HepG2 (cell line): ENCODE data around the gene GNG3. TPM values are rescaled to one million over a fixed set of nuclear protein-coding genes. Genes with fewer than 3 reads are reported as not detected.

Source experiments
- CAMTA2 ChIP-seq: sonication (generic); formaldehyde crosslinking; IDR thresholded peaks from 2 replicates; pipeline ENCODE4 v1.4.0; 2020; ENCODE audit warnings: mild to moderate bottlenecking, missing genetic modification reagents, borderline replicate concordance
- CEBPB ChIP-seq: IDR thresholded peaks from 2 replicates; pipeline ENCODE4 v1.6.1; 2011; ENCODE audit warnings: low read depth, low read length, improper control_type of control experiment, borderline replicate concordance
- CSRNP1 ChIP-seq: sonication (generic); formaldehyde crosslinking; IDR thresholded peaks from 2 replicates; pipeline ENCODE4 v1.8.1; 2023; ENCODE audit warnings: mild to moderate bottlenecking, missing genetic modification reagents
- DNMT3B ChIP-seq: conservative IDR thresholded peaks from 2 replicates; pipeline ENCODE4 v1.6.1; 2016; ENCODE audit warnings: missing biosample characterization, control low read depth
- E2F1 ChIP-seq: sonication (generic); formaldehyde crosslinking; IDR thresholded peaks from 2 replicates; pipeline ENCODE4 v1.5.0; 2020; ENCODE audit warnings: missing genetic modification reagents
- HNRNPLL ChIP-seq: fragments of 200-400 bp; formaldehyde crosslinking; IDR thresholded peaks from 2 replicates; pipeline ENCODE4 v1.6.1; 2017; ENCODE audit warnings: mild to moderate bottlenecking, low read depth, low read length; ENCODE audit not compliant: poor library complexity, severe bottlenecking
- IKZF1 ChIP-seq: fragments of 450-650 bp; IDR thresholded peaks from 2 replicates; pipeline ENCODE4 v1.7.1; 2016
- MAF1 ChIP-seq: sonication (generic); formaldehyde crosslinking; IDR thresholded peaks from 2 replicates; pipeline ENCODE4 v1.5.0; 2020; ENCODE audit warnings: missing genetic modification reagents, borderline replicate concordance
- NBN ChIP-seq: fragments of 450-650 bp; conservative IDR thresholded peaks from 2 replicates; pipeline ENCODE4 v1.6.1; 2017
- NFE2 ChIP-seq: sonication (generic); formaldehyde crosslinking; IDR thresholded peaks from 2 replicates; pipeline ENCODE4 v1.4.0; 2020; ENCODE audit warnings: missing genetic modification reagents
- NR2F1 ChIP-seq, 2 experiments: fragments of 450-650 bp in 1 of 2; formaldehyde crosslinking in 1 of 2; IDR thresholded peaks; 2 replicates each; pipeline versions ENCODE4 v1.5.0 to v1.6.1; 2016 to 2020; ENCODE audit warnings: mild to moderate bottlenecking in 1 of 2, missing compliant biosample characterization in 1 of 2, missing genetic modification reagents in 1 of 2, moderate library complexity in 1 of 2
- REXO4 ChIP-seq: sonication (generic); formaldehyde crosslinking; IDR thresholded peaks from 2 replicates; pipeline ENCODE4 v1.8.0; 2022; ENCODE audit warnings: missing genetic modification reagents, mild to moderate bottlenecking, borderline replicate concordance
- TCF7L2 ChIP-seq: IDR thresholded peaks from 2 replicates; pipeline ENCODE4 v1.6.1; 2011; ENCODE audit warnings: mild to moderate bottlenecking, low read depth, low read length, moderate library complexity
- TIGD3 ChIP-seq: sonication (generic); formaldehyde crosslinking; IDR thresholded peaks from 2 replicates; pipeline ENCODE4 v1.5.1; 2020; ENCODE audit warnings: mild to moderate bottlenecking, missing genetic modification reagents, borderline replicate concordance
- ZBTB21 ChIP-seq: sonication (generic); formaldehyde crosslinking; IDR thresholded peaks from 2 replicates; pipeline ENCODE4 v1.4.0; 2020; ENCODE audit warnings: missing genetic modification reagents
- ZFP36 ChIP-seq: fragments of 150-350 bp; IDR thresholded peaks from 2 replicates; pipeline ENCODE4 v1.6.1; 2018; ENCODE audit warnings: borderline replicate concordance, low read length, low read depth; ENCODE audit not compliant: partially characterized antibody
- ZMYM4 ChIP-seq: sonication (generic); formaldehyde crosslinking; IDR thresholded peaks from 2 replicates; pipeline ENCODE4 v1.8.1; 2023; ENCODE audit warnings: mild to moderate bottlenecking, missing genetic modification reagents
- ZNF383 ChIP-seq: sonication (generic); formaldehyde crosslinking; IDR thresholded peaks from 2 replicates; pipeline ENCODE4 v1.4.0; 2020; ENCODE audit warnings: missing genetic modification reagents, mild to moderate bottlenecking, borderline replicate concordance
- ZNF432 ChIP-seq: sonication (generic); formaldehyde crosslinking; IDR thresholded peaks from 2 replicates; pipeline ENCODE4 v1.5.0; 2020; ENCODE audit warnings: missing genetic modification reagents, mild to moderate bottlenecking, borderline replicate concordance
- ZNF687 ChIP-seq: sonication (generic); formaldehyde crosslinking; IDR thresholded peaks from 2 replicates; pipeline ENCODE4 v1.5.1; 2020; ENCODE audit warnings: mild to moderate bottlenecking, missing genetic modification reagents, moderate library complexity
- polyA plus RNA-seq, 8 experiments: library from polyadenylated mRNA; depleted of rRNA in 3 of 8; stranded (reverse) in 7 of 8; unstranded in 1 of 8; fragments of >200 nt; fragmentation: Illumina TruSeq in 4 of 8; extraction: Trizol in 4 of 8; gene quantifications; 2 replicates each; pipeline versions ENCODE4 v1.2.1 to v1.2.3, GENCODE V29; 2011 to 2016; ENCODE audit warnings: low read depth in 4 of 8, missing spikeins in 1 of 8, mixed read lengths in 1 of 8; ENCODE audit not compliant: insufficient read depth in 1 of 8
- total RNA-seq, 5 experiments: library from RNA; depleted of rRNA; stranded (reverse); fragments of >200 nt; fragmentation: Illumina TruSeq; extraction: Trizol; gene quantifications; 2 replicates each; pipeline ENCODE4 v1.2.3, GENCODE V29; 2016; ENCODE audit warnings: low read depth in 1 of 5

GNG3 gene
- total and polyA plus RNA-seq, 2 of the 13 experiments (the other 11 are each of a cell fraction or from before 2014, with no cell fraction given) = not detected

- TF ChIP-seq HNRNPLL (peak; percentile 60), NR2F1 (CRISPR knock-in tag; IDR thresholded peaks at IDR 0.05) (peak in 1 of 2 experiments; percentile 33; a peak in 1 of 4 replicates), DNMT3B (no peak), CAMTA2 (no peak), ZMYM4 (CRISPR knock-in tag) (peak; percentile 80), TIGD3 (CRISPR knock-in tag) (no peak), TCF7L2 (no peak), IKZF1 (no peak), ZNF687 (CRISPR knock-in tag) (peak; percentile 88), REXO4 (CRISPR knock-in tag) (no peak), CSRNP1 (CRISPR knock-in tag) (peak; percentile 40; the same call in 1 of the 2 replicates), ZNF383 (CRISPR knock-in tag) (no peak), CEBPB (no peak), MAF1 (CRISPR knock-in tag) (no peak), E2F1 (CRISPR knock-in tag) (no peak), ZNF432 (CRISPR knock-in tag) (no peak), ZBTB21 (CRISPR knock-in tag) (no peak), NFE2 (CRISPR knock-in tag) (no peak), ZFP36 (no peak), NBN (no peak)
Measured at GRCh38 chr11:62678770-62679696, 28.4 kb upstream of the GNG3 start, which contains the start of gene UBXN1 (continued).
